H1 (cell line): Measurements from ENCODE around the gene ADAMTS8. TPM values are rescaled to one million over a fixed set of nuclear protein-coding genes. Genes with fewer than 3 reads are reported as not detected.

Source experiments
- CTCF ChIA-PET: fragments of 300-600 bp; sonication (Branson Sonifier 250); formaldehyde crosslinking; loops from one replicate; lab custom pipeline; 2021; ENCODE audit not compliant: partially characterized antibody; lab: Charles Lee
- POLR2A ChIA-PET: fragments of 300-600 bp; sonication (Branson Sonifier 250); formaldehyde crosslinking; loops from one replicate; lab custom pipeline; 2021; ENCODE audit warnings: inconsistent platforms; ENCODE audit not compliant: partially characterized antibody; lab: Charles Lee
- DNase-seq, 2 experiments: peaks; one replicate each; pipeline versions ENCODE4 v3.0.0 to v3.0.0-alpha.2; 2010 to 2022; ENCODE audit warnings: low spot score in 2 of 2, low read depth in 1 of 2, mixed read lengths in 1 of 2
- FAIRE-seq: peaks from 2 replicates; lab custom pipeline; 2011; peaks lifted over from hg19 to GRCh38; lab: Jason Lieb, UNC
- H2AFZ ChIP-seq: 2 replicates; pipeline ENCODE4 v1.8.1; 2012; ENCODE audit warnings: low read length, inconsistent platforms
- H2AK5ac ChIP-seq: 2 replicates; pipeline ENCODE4 v1.6.1; 2013; ENCODE audit warnings: low read depth, low read length
- H2BK120ac ChIP-seq: replicated peaks from 2 replicates; pipeline ENCODE3; 2013; ENCODE audit warnings: low read depth, low read length, inconsistent platforms
- H2BK12ac ChIP-seq: 2 replicates; pipeline ENCODE4 v1.6.1; 2013; ENCODE audit warnings: low read depth, low read length
- H2BK15ac ChIP-seq: 2 replicates; pipeline ENCODE4 v1.6.1; 2013; ENCODE audit warnings: low read length
- H2BK20ac ChIP-seq: 2 replicates; pipeline ENCODE4 v1.6.1; 2013; ENCODE audit warnings: low read length
- H2BK5ac ChIP-seq: 2 replicates; pipeline ENCODE4 v1.6.1; 2013; ENCODE audit warnings: low read depth, low read length
- H3K14ac ChIP-seq: 2 replicates; pipeline ENCODE4 v1.6.1; 2013; ENCODE audit warnings: inconsistent platforms; ENCODE audit not compliant: insufficient read length
- H3K18ac ChIP-seq: 2 replicates; pipeline ENCODE4 v1.6.1; 2013; ENCODE audit warnings: low read length; ENCODE audit errors: extremely low read depth
- H3K23ac ChIP-seq: 2 replicates; pipeline ENCODE4 v1.6.1; 2013; ENCODE audit warnings: inconsistent platforms; ENCODE audit not compliant: insufficient read length
- H3K23me2 ChIP-seq: 2 replicates; pipeline ENCODE4 v1.6.1; 2013; ENCODE audit warnings: low read depth, low read length
- H3K27ac ChIP-seq: 2 replicates; pipeline ENCODE4 v1.6.1; 2011; ENCODE audit warnings: low read depth, low read length, inconsistent platforms
- H3K27me3 ChIP-seq, 4 experiments: replicated peaks in 1 of 4; 1 replicate in 1 of 4; 2 replicates in 3 of 4; pipeline versions ENCODE4 v1.6.1 to v1.8.1; 2011 to 2013; ENCODE audit warnings: low read length in 3 of 4, mild to moderate bottlenecking in 3 of 4, inconsistent platforms in 2 of 4, mixed read lengths in 2 of 4, moderate library complexity in 1 of 4; ENCODE audit not compliant: control insufficient read depth in 3 of 4, insufficient read depth in 3 of 4; ENCODE audit errors: extremely low read depth in 1 of 4
- H3K36me3 ChIP-seq, 4 experiments: 2 replicates each; pipeline versions ENCODE4 v1.6.1 to v1.8.1; 2011 to 2013; ENCODE audit warnings: mild to moderate bottlenecking in 4 of 4, low read length in 3 of 4, moderate library complexity in 2 of 4, control low read depth in 1 of 4, inconsistent platforms in 1 of 4; ENCODE audit not compliant: insufficient read depth in 4 of 4, control insufficient read depth in 2 of 4
- H3K4ac ChIP-seq: replicated peaks from 2 replicates; pipeline ENCODE3; 2013; ENCODE audit warnings: low read length, low read depth, mixed read lengths, inconsistent platforms; ENCODE audit not compliant: insufficient read length
- H3K4me1 ChIP-seq, 4 experiments: replicated peaks in 1 of 4; 1 replicate in 1 of 4; 2 replicates in 3 of 4; pipeline versions ENCODE4 v1.6.1 to v1.8.1; 2011 to 2013; ENCODE audit warnings: low read length in 3 of 4, inconsistent platforms in 2 of 4, mixed read lengths in 1 of 4; ENCODE audit not compliant: insufficient read depth in 4 of 4, control insufficient read depth in 3 of 4
- H3K4me2 ChIP-seq, 2 experiments: 2 replicates each; pipeline versions ENCODE4 v1.6.1 to v1.8.1; 2011 to 2013; ENCODE audit warnings: low read depth in 2 of 2, low read length in 2 of 2, control low read depth in 1 of 2, inconsistent platforms in 1 of 2, mild to moderate bottlenecking in 1 of 2; ENCODE audit not compliant: insufficient read depth in 1 of 2
- H3K4me3 ChIP-seq, 4 experiments: fragments of 200-600, 300-600 bp in 1 of 4; sonication (generic), shearing (Covaris generic), sonication (Bioruptor Twin) in 1 of 4; 2 replicates each; pipeline versions ENCODE4 v1.5.1 to v1.8.1; 2011 to 2016; ENCODE audit warnings: low read length in 4 of 4, low read depth in 3 of 4, control low read depth in 2 of 4, inconsistent platforms in 2 of 4, mild to moderate bottlenecking in 2 of 4, mixed read lengths in 1 of 4, moderate library complexity in 1 of 4; ENCODE audit not compliant: insufficient read depth in 2 of 4; ENCODE audit errors: extremely low read depth in 1 of 4
- H3K56ac ChIP-seq: replicated peaks from 2 replicates; pipeline ENCODE3; 2013; ENCODE audit warnings: low read depth, mild to moderate bottlenecking, mixed read lengths, low read length, inconsistent platforms; ENCODE audit not compliant: insufficient read length
- H3K79me1 ChIP-seq: 2 replicates; pipeline ENCODE4 v1.6.1; 2013; ENCODE audit warnings: low read depth, low read length, control low read depth
- H3K79me2 ChIP-seq, 2 experiments: 2 replicates each; pipeline versions ENCODE4 v1.6.1 to v1.8.1; 2012 to 2013; ENCODE audit warnings: low read length in 2 of 2, mild to moderate bottlenecking in 2 of 2, inconsistent platforms in 1 of 2; ENCODE audit not compliant: insufficient read depth in 2 of 2, control insufficient read depth in 1 of 2
- H3K9ac ChIP-seq, 4 experiments: replicated peaks in 1 of 4; 1 replicate in 1 of 4; 2 replicates in 3 of 4; pipeline versions ENCODE4 v1.6.1 to v1.8.1; 2011 to 2013; ENCODE audit warnings: low read depth in 3 of 4, low read length in 3 of 4, control low read depth in 2 of 4, mild to moderate bottlenecking in 2 of 4, moderate library complexity in 2 of 4, inconsistent platforms in 1 of 4; ENCODE audit errors: extremely low read depth in 1 of 4
- H3K9me3 ChIP-seq, 2 experiments: 2 replicates each; pipeline versions ENCODE4 v1.6.1 to v1.8.1; 2012 to 2013; ENCODE audit warnings: mild to moderate bottlenecking in 2 of 2, moderate library complexity in 2 of 2, control low read depth in 1 of 2, inconsistent platforms in 1 of 2, low read depth in 1 of 2, low read length in 1 of 2, mixed read lengths in 1 of 2; ENCODE audit not compliant: insufficient read depth in 2 of 2
- H4K20me1 ChIP-seq, 2 experiments: replicated peaks in 1 of 2; 2 replicates each; pipeline versions ENCODE3 to v1.8.1; 2011 to 2013; ENCODE audit warnings: inconsistent platforms in 2 of 2, low read length in 2 of 2, mild to moderate bottlenecking in 1 of 2; ENCODE audit not compliant: insufficient read depth in 2 of 2, control insufficient read depth in 1 of 2
- H4K5ac ChIP-seq: 2 replicates; pipeline ENCODE4 v1.6.1; 2013; ENCODE audit warnings: low read length, low read depth, mixed read lengths, inconsistent platforms; ENCODE audit not compliant: insufficient read length
- H4K8ac ChIP-seq: 2 replicates; pipeline ENCODE4 v1.8.0; 2013; ENCODE audit warnings: mild to moderate bottlenecking, moderate library complexity, low read length, inconsistent platforms; ENCODE audit not compliant: insufficient read depth; ENCODE audit errors: extremely low read depth
- H4K91ac ChIP-seq: replicated peaks from 2 replicates; pipeline ENCODE3; 2013; ENCODE audit warnings: low read length, mixed read lengths, inconsistent platforms; ENCODE audit not compliant: insufficient read length
- BCL11A ChIP-seq, 2 experiments: IDR thresholded peaks; one replicate each; pipeline ENCODE4 v1.6.1; 2011; ENCODE audit warnings: low read depth in 2 of 2, low read length in 2 of 2, mild to moderate bottlenecking in 2 of 2
- EGR1 ChIP-seq: IDR thresholded peaks from 2 replicates; pipeline ENCODE4 v1.6.1; 2011; ENCODE audit warnings: low read depth, low read length, borderline replicate concordance
- FOSL1 ChIP-seq: IDR thresholded peaks from 2 replicates; pipeline ENCODE4 v1.6.1; 2011; ENCODE audit warnings: mild to moderate bottlenecking, low read depth, low read length, moderate library complexity; ENCODE audit not compliant: insufficient read depth
- HDAC2 ChIP-seq, 2 experiments: fragments of 300-600 bp in 1 of 2; sonication (generic) in 1 of 2; IDR thresholded peaks; 2 replicates each; pipeline ENCODE4 v1.6.1; 2011 to 2012; ENCODE audit warnings: low read depth in 2 of 2, low read length in 2 of 2, mild to moderate bottlenecking in 2 of 2, moderate library complexity in 2 of 2, borderline replicate concordance in 1 of 2, inconsistent platforms in 1 of 2
- KDM1A ChIP-seq: fragments of 200-600, 300-600 bp; sonication (generic); IDR thresholded peaks from 2 replicates; pipeline ENCODE4 v1.7.1; 2016; ENCODE audit warnings: mild to moderate bottlenecking, low read length, borderline replicate concordance
- KDM4A ChIP-seq: IDR thresholded peaks from one replicate; pipeline ENCODE4 v1.7.1; 2012; ENCODE audit warnings: low read depth, mild to moderate bottlenecking, moderate library complexity, low read length, inconsistent platforms; ENCODE audit not compliant: severe bottlenecking
- POLR2A ChIP-seq, 2 experiments: IDR thresholded peaks; 1 replicate in 1 of 2; 2 replicates in 1 of 2; pipeline ENCODE4 v1.6.1; 2011; ENCODE audit warnings: low read depth in 2 of 2, low read length in 2 of 2, mild to moderate bottlenecking in 2 of 2; ENCODE audit errors: control extremely low read depth in 1 of 2
- SIN3A ChIP-seq, 2 experiments: IDR thresholded peaks in 1 of 2; conservative IDR thresholded peaks in 1 of 2; 2 replicates each; pipeline ENCODE4 v1.6.1; 2011 to 2012; ENCODE audit warnings: low read length in 2 of 2, improper control_type of control experiment in 1 of 2, low read depth in 1 of 2, mild to moderate bottlenecking in 1 of 2
- SIX5 ChIP-seq: IDR thresholded peaks from 2 replicates; pipeline ENCODE4 v1.6.1; 2011; ENCODE audit warnings: mild to moderate bottlenecking, low read depth, low read length
- YY1 ChIP-seq: IDR thresholded peaks from 2 replicates; pipeline ENCODE4 v1.6.1; 2011; ENCODE audit warnings: low read depth, mild to moderate bottlenecking, low read length
- WGBS, 2 experiments: shearing (Covaris generic) in 1 of 2; methylation state at CpG; one replicate each; pipeline versions ENCODE4 v1.1.6 to v1.1.7; 2013 to 2015; ENCODE audit warnings: low lambda C conversion rate in 2 of 2, mixed read lengths in 2 of 2, inconsistent platforms in 1 of 2, low coverage in 1 of 2, missing lambda C conversion rate in 1 of 2; ENCODE audit not compliant: insufficient replicate concordance in 2 of 2, insufficient coverage in 1 of 2, insufficient read length in 1 of 2; ENCODE audit errors: extremely low coverage in 1 of 2, missing lambda C conversion rate in 1 of 2; 5-methylcytosine and 5-hydroxymethylcytosine counted together
- polyA plus RNA-seq, 7 experiments: library from polyadenylated mRNA; depleted of rRNA in 3 of 7; stranded (reverse) in 5 of 7; unstranded in 2 of 7; fragments of >200 nt in 5 of 7; fragments of 200-250 nt in 2 of 7; gene quantifications; 1 replicate in 5 of 7; 2 replicates in 1 of 7; 4 replicates in 1 of 7; pipeline versions ENCODE4 v1.2.1 to v1.2.3, GENCODE V29; 2011 to 2013; ENCODE audit warnings: missing spikeins in 2 of 7, mixed read lengths in 2 of 7
- total RNA-seq: library from RNA; stranded (reverse); fragmentation: NEBNext Ultra II Directional; extraction: Animal tissue kit (Norgen Biotek cat#: 25700); gene quantifications from 2 replicates; pipeline ENCODE4 v1.2.1, GENCODE V29; 2021
- TF ChIP-seq, protein P1 (sequence below): IDR thresholded peaks from 2 replicates; pipeline ENCODE4 v1.6.1; 2011; ENCODE audit warnings: low read length, improper control_type of control experiment

ADAMTS8 gene
- total and polyA plus RNA-seq, 2 of the 8 experiments (the other 6 are each of a cell fraction or from before 2014, with no cell fraction given): 9.3 to 16.6 TPM

DNA sequence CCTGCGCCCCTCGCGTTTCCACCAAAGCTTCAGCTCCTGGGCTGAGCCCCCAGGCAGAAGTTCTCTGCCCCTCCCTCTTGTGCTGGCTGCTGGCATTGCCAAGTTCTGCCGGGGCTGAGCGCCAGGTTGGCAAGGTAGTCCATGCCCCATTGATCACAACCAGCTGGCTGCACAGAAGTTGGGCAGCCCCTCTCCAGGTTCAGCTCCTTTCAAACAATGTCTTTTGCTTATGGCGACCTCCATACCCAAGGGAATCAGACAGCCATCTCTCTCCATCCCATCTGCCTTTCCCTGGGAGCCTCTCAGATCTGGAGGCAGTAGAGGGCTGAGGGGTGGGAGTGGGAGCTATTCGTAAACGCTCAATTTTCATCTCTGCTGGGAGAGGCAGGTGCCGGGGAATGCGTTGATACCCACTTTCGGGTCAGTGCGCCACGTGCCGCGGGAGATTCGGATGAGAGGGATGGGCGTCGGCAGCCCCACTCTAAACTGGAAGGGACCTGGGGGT, 1.5 kb downstream of the ADAMTS8 start:
- no peaks in the 10 kb centered on the region for H3K9me3 ChIP-seq
- peak overlapping the region; percentile 62; the same call in 1 of the 2 replicates for H2BK5ac ChIP-seq
- H4K5ac ChIP-seq: no peak overlapping the region
- H3K56ac ChIP-seq: no peak overlapping the region
- H2AK5ac ChIP-seq: no peak overlapping the region; the same call in 1 of the 2 replicates
- DNase-seq: no peak
- H3K27ac ChIP-seq: no peak overlapping the region
- no peak overlapping the region; the same call in none of the 2 replicates for H4K8ac ChIP-seq
- no peak overlapping the region for H3K4ac ChIP-seq
- peak overlapping the region; percentile 81; the same call in 1 of the 2 replicates for H3K18ac ChIP-seq
- H3K23ac ChIP-seq: no peak overlapping the region
- H3K4me3 ChIP-seq: peak overlapping the region in 1 of 4 experiments; percentile 71; a peak in 4 of 8 replicates
- no peaks in the 10 kb centered on the region for H3K79me2 ChIP-seq
- WGBS, 2 experiments: 71% methylated on average over 18 of the region's 18 CpGs; no CpG with 5 or more reads in 1 of the 2 experiments
- no peak overlapping the region for H4K91ac ChIP-seq
- H2BK12ac ChIP-seq: peak overlapping the region; percentile 77; the same call in 1 of the 2 replicates
- no peak overlapping the region for H2AFZ ChIP-seq
- H2BK120ac ChIP-seq: peak overlapping the region; percentile 25
- no peaks in the 10 kb centered on the region; the same call in 1 of the 2 replicates for H3K79me1 ChIP-seq
- TF ChIP-seq KDM1A (no peak), SIX5 (no peak), BCL11A (IDR thresholded peaks at IDR 0.05; ENCODE audit: low read depth in 2 of 2, low read length in 2 of 2) (no peak), YY1 (no peak), SIN3A (conservative IDR thresholded peaks at IDR 0.05 in 1 of 2, IDR thresholded peaks at IDR 0.05 in 1 of 2; ENCODE audit: low read depth in 1 of 2, low read length in 2 of 2) (no peak), HDAC2 (IDR thresholded peaks at IDR 0.05; ENCODE audit: borderline replicate concordance in 1 of 2, low read depth in 2 of 2, low read length in 2 of 2) (no peak), KDM4A (no peak), EGR1 (no peak), POLR2A (IDR thresholded peaks at IDR 0.05; ENCODE audit: control extremely low read depth in 1 of 2, low read depth in 2 of 2, low read length in 2 of 2) (no peak), FOSL1 (no peak)
- TF ChIP-seq, protein P1, sequence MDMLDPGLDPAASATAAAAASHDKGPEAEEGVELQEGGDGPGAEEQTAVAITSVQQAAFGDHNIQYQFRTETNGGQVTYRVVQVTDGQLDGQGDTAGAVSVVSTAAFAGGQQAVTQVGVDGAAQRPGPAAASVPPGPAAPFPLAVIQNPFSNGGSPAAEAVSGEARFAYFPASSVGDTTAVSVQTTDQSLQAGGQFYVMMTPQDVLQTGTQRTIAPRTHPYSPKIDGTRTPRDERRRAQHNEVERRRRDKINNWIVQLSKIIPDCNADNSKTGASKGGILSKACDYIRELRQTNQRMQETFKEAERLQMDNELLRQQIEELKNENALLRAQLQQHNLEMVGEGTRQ: no peak
- H3K4me1 ChIP-seq: peaks cover 0 to 13% (median 9%) of the 10 kb centered on the region in 4 experiments; a peak in 6 of 7 replicates
- no peaks in the 10 kb centered on the region for H3K36me3 ChIP-seq
- H3K27me3 ChIP-seq: peaks cover 2 to 38% (median 37%) of the 10 kb centered on the region in 4 experiments
- H2BK15ac ChIP-seq: peak overlapping the region; percentile 77; the same call in 1 of the 2 replicates
- ChIA-PET POLR2A (interaction anchor here (0.8 to 1.2 kb wide), 4 partner anchors 11 to 126 kb away, joined by 3 to 6 read pairs (median 4); no protein-coding TSS in a partner anchor), CTCF (interaction anchor here (0.6 to 5.2 kb wide), 17 partner anchors 7 to 469 kb away, joined by 3 to 31 read pairs (median 5); no protein-coding TSS in a partner anchor)
- peaks cover 9% of the 10 kb centered on the region; the same call in 1 of the 2 replicates for H3K23me2 ChIP-seq
- FAIRE-seq: no peak
- no peaks in the 10 kb centered on the region for H4K20me1 ChIP-seq
- no peak overlapping the region for H3K9ac ChIP-seq
- H3K4me2 ChIP-seq: peak overlapping the region; percentile 71 to 74
- 0 out of 2 replicates have a peak overlapping the region, but pooled peaks have one; percentile 56 for H2BK20ac ChIP-seq
- H3K14ac ChIP-seq: no peak overlapping the region
